GM13976 (cell line): Measurements from ENCODE around the gene FOCAD.

Source experiments
- DNase-seq: peaks from one replicate; pipeline ENCODE4 v3.0.0; 2012; ENCODE audit warnings: low spot score
- in situ Hi-C: fragments of 300-500 bp; cut with MboI; formaldehyde crosslinking; loops from one replicate; pipeline ENCODE4 v1.12.0; 2022; ENCODE audit warnings: low sequenced_read_pairs, mixed read lengths, inconsistent platforms; ENCODE audit not compliant: unreplicated experiment
- TF ChIP-seq, protein P1 (sequence below): IDR thresholded peaks from 2 replicates; pipeline ENCODE4 v1.5.1; 2012; ENCODE audit warnings: borderline replicate concordance, mild to moderate bottlenecking; ENCODE audit not compliant: insufficient read depth; ENCODE audit errors: extremely low read depth, missing control alignments, control extremely low read depth

Gene FOCAD

GRCh38 chr9:20693068-20693467 lies 9.0 kb downstream of the FOCAD start:
- no peak for DNase-seq
- in situ Hi-C loops = no loop called here
- TF ChIP-seq, protein P1, sequence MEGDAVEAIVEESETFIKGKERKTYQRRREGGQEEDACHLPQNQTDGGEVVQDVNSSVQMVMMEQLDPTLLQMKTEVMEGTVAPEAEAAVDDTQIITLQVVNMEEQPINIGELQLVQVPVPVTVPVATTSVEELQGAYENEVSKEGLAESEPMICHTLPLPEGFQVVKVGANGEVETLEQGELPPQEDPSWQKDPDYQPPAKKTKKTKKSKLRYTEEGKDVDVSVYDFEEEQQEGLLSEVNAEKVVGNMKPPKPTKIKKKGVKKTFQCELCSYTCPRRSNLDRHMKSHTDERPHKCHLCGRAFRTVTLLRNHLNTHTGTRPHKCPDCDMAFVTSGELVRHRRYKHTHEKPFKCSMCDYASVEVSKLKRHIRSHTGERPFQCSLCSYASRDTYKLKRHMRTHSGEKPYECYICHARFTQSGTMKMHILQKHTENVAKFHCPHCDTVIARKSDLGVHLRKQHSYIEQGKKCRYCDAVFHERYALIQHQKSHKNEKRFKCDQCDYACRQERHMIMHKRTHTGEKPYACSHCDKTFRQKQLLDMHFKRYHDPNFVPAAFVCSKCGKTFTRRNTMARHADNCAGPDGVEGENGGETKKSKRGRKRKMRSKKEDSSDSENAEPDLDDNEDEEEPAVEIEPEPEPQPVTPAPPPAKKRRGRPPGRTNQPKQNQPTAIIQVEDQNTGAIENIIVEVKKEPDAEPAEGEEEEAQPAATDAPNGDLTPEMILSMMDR = no peak

DNA sequence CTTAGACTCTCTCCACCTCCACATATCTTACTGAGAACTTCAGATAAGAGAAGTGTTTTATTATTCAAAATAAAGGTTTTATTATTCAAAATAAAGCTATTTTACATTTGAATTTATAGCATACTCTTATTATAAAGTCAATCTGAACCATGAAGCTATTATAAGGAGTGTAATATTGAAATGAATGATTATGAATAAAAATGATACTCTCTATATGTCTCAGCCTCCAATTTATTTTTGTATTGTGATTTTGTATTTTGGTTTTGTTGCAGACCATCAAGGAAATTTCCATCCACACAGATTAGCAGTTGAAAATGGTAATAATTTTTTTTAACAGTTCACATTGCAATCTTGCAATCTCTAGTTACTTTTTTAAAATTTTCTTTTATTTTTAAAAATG lies 10.2 kb downstream of the FOCAD start:
- in situ Hi-C loops = no loop called here
- no peak for DNase-seq
- TF ChIP-seq, protein P1 = no peak

DNA sequence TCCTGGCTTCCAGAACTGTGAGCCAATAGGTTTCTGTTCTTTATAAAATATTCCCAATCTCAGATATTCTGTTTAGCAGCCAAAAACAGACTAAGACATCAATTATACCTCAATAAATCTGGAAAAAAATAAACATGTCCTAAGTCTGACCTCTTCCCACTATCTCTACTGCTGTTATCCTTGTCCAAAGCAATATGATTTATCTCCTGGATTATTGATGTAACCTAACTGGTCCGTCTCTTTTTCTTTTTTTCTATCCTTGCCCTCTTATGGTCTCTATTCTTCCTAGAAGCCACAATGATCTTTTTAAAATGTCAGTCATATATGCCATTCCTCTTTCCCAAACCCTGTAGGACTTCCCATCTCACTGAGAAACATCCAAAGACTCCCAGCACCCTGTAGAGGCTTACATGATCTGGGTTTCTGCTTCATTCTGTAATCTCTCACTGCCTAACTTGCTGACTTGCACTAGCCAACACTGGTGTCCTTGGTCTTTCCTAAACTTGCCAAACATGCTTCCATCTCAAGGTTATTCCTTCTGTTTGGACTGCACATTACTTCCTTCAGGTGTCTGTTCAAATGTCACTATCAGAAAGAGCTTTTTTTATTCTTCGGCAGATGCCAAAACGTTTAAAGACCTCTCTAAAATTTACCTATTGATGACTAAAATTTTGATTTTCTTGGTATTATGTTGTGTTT lies 13.1 kb downstream of the FOCAD start:
- TF ChIP-seq, protein P1 = no peak
- in situ Hi-C loops = no loop called here
- DNase-seq = no peak

DNA sequence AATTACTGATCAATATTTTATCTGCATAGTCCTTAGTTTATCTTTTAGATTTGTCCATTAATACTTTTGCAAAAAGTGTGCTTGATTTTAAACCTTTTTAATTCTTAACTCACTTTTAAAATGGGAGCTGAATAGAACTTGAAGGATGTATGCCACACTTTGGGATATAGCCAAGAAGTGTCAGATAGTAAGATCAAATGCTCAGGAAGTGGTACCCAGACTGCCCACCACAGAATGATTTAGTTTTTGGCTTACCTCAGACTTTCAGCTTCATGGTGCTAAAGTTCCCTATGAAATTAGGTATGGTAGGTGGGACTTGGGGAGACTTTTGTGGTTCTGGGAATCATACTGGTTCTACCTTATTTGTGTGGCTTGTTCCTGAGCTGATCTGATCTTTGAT lies 14.7 kb downstream of the FOCAD start:
- TF ChIP-seq, protein P1 = no peak
- DNase-seq = no peak
- in situ Hi-C loops = no loop called here

- in situ Hi-C loops = no loop called here
- TF ChIP-seq, protein P1 = no peak
- DNase-seq = no peak
These were observed 17.0 kb downstream of the FOCAD start for GRCh38 chr9:20701060-20701459.

GRCh38 chr9:20702570-20702969 lies 18.5 kb downstream of the FOCAD start:
- in situ Hi-C loops = no loop called here
- DNase-seq = no peak
- TF ChIP-seq, protein P1 = no peak
